GM12864 (cell line): ENCODE results near the gene RASD2.

Experiments used
- DNase-seq: peaks from one replicate; pipeline ENCODE4 v3.0.0-alpha.2; 2011; ENCODE audit warnings: low read depth
- H3K4me3 ChIP-seq: 2 replicates; pipeline ENCODE4 v1.5.1; 2011; ENCODE audit warnings: mild to moderate bottlenecking, low read depth, low read length, control low read depth
- CTCF ChIP-seq: IDR thresholded peaks from 2 replicates; pipeline ENCODE4 v1.5.1; 2011; ENCODE audit warnings: low read depth, mild to moderate bottlenecking, moderate library complexity, low read length, control low read depth, inconsistent platforms; ENCODE audit errors: missing control alignments

RASD2 gene

GRCh38 chr22:35601743-35602615, 61.3 kb downstream of the RASD2 start:
- H3K4me3 ChIP-seq = no peak overlapping the region
- no peak for TF ChIP-seq CTCF
- DNase-seq = no peak
